RPMI8226 (cell line): ENCODE data around the gene MIPEP.

ENCODE experiments used
- DNase-seq: peaks from one replicate; pipeline ENCODE4 v3.0.0-alpha.2; 2015

Gene MIPEP

GRCh38 chr13:23804166-23804565 is 85.0 kb downstream of the MIPEP start:
- no peak for DNase-seq

DNA sequence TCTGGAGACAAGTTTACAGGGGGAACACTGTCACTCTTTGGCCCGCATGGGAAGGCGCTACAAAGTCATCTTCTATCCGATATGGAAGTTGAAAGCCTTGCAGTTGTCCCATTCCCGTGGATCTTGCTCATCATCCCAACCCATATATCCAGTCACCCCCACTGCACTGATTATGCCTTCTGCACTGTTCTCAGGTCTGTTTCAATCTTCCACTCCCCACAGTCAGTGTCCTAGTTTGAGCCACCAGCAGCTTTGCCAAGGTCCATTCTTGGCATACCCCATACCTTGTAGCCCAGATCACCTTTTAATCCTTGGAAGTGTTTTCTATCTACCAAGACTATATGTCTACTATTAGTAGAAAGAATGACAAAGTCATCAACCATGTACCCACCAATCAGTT is 88.1 kb downstream of the MIPEP start:
- DNase-seq = no peak

- peak; percentile 37 for DNase-seq
Observed at GRCh38 chr13:23799945-23800344, 89.3 kb downstream of the MIPEP start.

- DNase-seq = no peak
Observed at GRCh38 chr13:23797276-23797903, 91.8 kb downstream of the MIPEP start.

DNA sequence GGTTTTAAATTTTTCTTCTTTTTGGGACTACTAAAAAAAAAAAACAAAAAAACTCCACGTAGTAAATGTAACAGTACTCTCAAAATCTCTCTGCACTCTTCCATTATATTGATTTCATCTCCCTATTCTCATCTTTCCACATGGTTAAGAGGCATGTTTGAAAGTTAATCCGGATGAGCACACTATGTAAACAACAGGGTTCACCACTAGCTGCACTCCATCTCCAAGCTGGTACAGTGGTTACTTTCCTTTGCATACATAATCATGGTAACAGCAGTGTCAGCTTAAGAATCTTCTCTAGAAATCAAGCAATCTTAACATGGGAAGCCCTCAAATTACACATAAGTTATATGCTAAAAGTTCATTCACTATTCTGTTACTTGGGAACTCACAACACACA is 92.6 kb downstream of the MIPEP start:
- DNase-seq = no peak

GRCh38 chr13:23794267-23795161 is 94.7 kb downstream of the MIPEP start:
- DNase-seq = no peak

GRCh38 chr13:23793711-23794110 is 95.5 kb downstream of the MIPEP start:
- no peak for DNase-seq

DNA sequence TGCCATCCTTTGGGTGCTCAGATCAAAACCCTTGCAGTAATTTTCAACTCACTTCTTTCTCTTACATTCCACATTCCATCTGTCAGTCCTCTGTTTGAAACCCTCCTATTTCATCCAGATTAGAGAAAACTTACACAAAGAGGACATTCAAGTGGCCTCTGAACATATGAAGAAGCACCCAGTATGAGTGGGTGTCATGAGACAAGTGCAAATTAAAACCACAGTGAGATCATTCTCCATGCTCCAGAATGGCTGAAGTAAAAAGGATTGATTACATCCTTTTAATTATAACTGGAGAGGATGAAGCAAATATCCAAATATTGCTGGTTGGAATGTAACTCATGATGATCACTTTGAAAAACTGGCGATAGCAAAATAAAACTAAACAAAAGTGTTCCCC is 96.5 kb downstream of the MIPEP start:
- no peak for DNase-seq

- no peak for DNase-seq
Observed at GRCh38 chr13:23790577-23791170, 98.5 kb downstream of the MIPEP start.

DNA sequence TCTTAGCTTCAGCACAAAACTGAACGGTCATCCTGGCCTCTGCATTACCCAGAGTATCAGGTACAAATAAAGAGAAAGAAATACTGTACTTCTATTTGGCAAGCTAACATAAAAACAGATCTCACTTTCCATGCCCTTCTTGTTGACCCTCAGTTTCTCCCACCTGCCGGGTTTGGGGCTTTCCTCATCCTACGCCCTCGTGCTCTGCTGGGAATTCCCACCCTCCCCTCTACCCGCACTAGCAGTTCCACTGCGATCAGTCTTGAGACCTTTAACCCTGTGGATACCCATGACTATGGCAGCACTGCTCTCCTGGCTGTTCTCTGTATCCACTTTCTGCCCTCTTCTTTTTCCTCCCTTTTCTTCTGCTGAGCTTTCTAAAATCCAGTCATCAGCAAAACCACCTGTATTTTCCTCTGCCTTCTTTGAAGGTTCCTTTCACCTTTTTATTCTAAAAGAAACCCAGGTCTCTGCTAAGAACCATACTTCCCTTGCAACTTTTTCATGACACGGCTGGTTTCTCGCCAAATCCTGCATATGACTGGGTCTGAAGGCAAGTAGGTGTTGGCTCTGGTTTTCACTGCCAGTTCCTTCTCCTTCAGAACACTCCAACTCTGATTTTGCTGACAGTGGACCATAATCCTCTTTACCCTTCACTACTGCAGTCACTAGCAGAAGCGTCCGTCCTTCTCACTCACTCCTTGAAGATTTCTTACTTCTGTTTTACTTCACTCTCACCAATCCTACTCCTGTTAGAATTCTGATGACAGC is 99.4 kb downstream of the MIPEP start:
- DNase-seq = peak; percentile 65

- DNase-seq = no peak
Observed at GRCh38 chr13:23788459-23788858, 100.7 kb downstream of the MIPEP start.

- no peak for DNase-seq
Observed at GRCh38 chr13:23787464-23787863, 101.7 kb downstream of the MIPEP start.

DNA sequence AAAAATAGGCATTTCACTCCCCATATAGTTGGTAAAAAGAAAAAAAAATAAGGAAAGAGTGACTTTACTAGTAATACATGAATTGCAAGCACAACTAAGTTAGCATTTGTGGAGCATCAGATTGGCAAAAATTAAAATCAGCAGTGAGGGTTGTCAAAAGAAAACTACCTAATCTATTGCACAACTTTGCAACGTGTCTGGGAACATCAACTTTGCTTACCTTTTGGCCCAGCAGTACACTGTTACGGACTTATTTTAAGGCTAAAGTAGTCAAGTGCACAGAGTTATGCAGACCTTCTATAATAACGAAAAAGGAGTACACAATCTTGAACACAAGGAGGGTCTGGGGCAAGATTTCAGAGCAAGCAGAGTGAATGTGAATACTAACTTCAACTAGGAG is 102.6 kb downstream of the MIPEP start:
- DNase-seq = no peak

DNA sequence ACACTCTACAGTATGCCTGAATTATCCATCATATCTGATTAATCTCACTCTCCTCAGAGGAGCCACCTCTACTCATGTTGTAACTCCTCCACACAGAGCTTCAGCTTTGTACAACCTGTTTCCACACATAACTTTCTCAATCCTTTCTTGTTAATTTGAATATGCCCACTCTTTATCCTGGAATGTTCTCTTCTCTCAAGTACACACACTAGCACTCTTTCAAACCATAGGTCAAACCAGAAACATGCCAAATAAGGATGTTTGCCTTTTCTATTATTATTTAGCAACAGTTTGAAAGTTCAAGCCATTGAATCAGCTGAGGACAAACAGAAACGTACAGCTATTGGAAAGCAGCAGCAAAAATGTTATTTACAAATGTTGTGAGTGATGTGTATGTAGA is 110.3 kb downstream of the MIPEP start:
- no peak for DNase-seq

GRCh38 chr13:23778002-23778652 is 111.1 kb downstream of the MIPEP start:
- no peak for DNase-seq

DNA sequence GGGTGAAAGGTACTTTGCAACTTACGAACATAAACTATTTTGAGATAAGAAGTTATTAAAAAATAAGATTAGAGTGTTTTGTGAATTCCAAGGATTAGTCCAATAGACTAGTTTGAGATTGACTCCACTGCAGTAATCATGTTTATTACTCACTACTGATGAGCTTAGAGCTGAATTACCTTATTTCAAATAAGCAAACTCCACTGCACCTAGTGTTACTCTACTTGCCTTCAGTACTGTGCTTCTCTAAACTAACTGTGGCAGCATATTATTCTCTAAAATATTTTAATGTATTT is 111.7 kb downstream of the MIPEP start:
- no peak for DNase-seq

- no peak for DNase-seq
Observed at GRCh38 chr13:23776698-23777574, 112.3 kb downstream of the MIPEP start.

DNA sequence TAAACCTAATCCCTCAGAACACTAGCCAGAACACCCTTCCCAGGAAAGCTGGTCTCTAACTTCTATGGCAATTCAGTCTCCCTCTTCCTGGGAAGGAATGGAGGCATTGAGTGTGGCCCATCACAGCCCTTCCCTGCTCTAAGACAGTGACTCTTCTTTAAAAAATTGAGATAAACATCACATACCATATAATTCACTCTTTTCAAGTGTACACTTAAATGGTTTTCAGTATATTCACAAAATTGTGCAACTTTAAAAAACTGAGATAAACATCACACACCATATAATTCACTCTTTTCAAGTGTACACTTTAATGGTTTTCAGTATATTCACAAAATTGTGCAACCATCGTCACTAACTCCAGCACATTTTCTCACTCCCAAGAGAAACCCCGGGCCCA is 116.5 kb downstream of the MIPEP start:
- no peak for DNase-seq

GRCh38 chr13:23771956-23772355 is 117.2 kb downstream of the MIPEP start:
- no peak for DNase-seq

DNA sequence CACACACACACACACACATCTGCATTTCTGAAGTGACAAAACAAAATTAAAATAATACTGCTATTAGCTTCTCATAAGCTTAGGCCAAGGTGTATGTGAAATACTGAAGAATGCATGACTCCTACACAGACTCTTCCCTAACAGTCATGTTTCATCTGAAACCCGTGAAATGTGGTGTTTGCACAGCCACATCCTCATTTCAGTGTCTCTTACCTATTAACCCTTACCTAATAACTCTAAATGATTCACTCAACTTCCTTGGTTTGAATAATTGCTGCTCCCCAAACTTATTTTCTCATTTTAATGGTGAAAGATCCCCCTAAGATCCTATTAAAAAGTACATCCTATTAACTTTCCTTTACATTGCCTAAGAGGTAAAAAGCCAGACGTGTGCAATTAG is 117.6 kb downstream of the MIPEP start:
- DNase-seq = no peak

- no peak for DNase-seq
Observed at GRCh38 chr13:23770973-23771372, 118.2 kb downstream of the MIPEP start.

- no peak for DNase-seq
Observed at GRCh38 chr13:23770428-23770827, 118.8 kb downstream of the MIPEP start.
